Amygdala (tissue), 56 donors: ENCODE measurements around the gene EEF1A2.

ENCODE experiments used
- DNase-seq, 56 donors: peaks; one replicate each; lab custom pipeline; 2025; lab: John Stamatoyannopoulos, UW

Gene EEF1A2

DNA sequence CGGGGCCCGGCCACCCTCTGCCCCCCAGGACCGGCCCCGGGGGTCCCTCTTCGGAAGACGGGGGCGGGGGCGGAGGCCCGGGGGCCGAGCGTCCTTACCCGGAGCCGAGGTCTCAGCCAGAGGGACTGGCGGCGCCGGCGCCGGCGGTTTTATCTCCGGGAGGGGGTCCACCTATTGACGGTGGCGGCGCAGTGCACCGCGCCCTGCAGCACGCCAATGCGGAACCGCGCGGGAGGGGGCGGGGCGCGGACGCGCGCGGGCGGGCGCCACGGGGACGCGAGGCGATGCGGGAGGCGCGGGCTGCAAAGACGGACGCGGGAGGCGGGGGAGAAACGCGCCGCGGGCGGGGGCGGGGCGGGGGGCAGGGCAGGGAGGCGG, at the start of gene EEF1A2:
EEF1A2 (minus strand) TSS at position 124 of the 378 bp plus-strand sequence. CDS start 1,320 bp downstream, outside the sequence.
- peak in 27 of 56 donors; percentile 10 to 67 (median 43) for DNase-seq

- no peak for DNase-seq
Observed at GRCh38 chr20:63548542-63548941, 49.7 kb upstream of the EEF1A2 start.

GRCh38 chr20:63547725-63548480, 49.0 kb upstream of the EEF1A2 start, which contains the start of gene SRMS:
Gene SRMS, minus strand, starts transcription at chr20:63547749. Its CDS starts 286 bp downstream, at chr20:63547463.
- no peak for DNase-seq

- no peak for DNase-seq
Observed at GRCh38 chr20:63546956-63547724, 48.3 kb upstream of the EEF1A2 start.

- DNase-seq = no peak
Observed at GRCh38 chr20:63546256-63546955, 47.5 kb upstream of the EEF1A2 start.

DNA sequence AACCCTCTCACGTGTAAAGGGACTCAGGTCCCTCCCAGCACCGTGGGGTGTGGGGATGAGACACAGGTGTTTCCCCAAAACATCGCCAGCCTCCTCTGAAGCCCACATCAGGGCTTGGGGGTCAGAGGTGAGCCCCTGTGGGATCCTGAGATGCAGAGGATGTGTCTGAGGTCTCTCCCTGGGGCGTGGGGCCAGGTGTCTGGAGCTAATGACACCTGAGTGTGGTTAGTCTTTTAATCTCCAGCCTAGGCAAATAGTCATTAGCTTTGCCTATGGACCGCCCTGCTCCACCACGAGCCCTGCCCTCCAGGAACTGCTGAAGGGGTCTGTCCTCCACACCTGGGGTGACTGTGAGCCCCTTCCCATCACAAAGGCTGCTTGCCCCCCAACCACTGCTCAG, 46.9 kb upstream of the EEF1A2 start:
- DNase-seq = no peak

DNA sequence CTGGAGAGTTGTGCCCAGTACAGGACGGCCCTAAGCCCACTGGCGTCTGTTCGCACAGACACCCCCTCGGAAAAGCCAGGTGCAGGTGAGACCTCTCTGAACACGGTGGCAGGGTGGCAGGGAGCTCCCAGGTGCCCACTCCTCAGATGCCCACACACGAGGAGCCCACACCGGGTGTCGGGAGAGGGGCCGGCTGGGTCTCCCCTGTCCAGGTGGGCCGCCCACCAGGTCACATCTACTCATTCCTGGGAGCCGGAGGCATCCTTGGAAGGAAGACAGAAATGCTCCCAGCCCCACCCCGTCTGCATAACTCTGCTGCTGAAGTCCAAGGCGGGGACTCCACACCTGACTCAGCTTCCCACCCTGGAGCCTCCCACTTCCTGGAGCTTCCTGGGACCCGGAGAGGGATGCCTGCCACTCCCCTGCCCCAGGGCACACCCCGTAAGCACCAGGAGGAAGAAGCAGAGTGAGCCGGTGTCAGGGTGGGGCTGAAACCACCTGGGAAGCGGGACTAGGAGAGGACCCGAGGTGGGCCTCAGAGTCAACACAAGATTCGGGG, 46.2 kb upstream of the EEF1A2 start:
- no peak for DNase-seq

- DNase-seq = no peak
Observed at GRCh38 chr20:63544241-63544957, 45.5 kb upstream of the EEF1A2 start.

GRCh38 chr20:63543733-63544132, 44.9 kb upstream of the EEF1A2 start:
- no peak for DNase-seq

GRCh38 chr20:63543131-63543530, 44.2 kb upstream of the EEF1A2 start:
- no peak for DNase-seq

GRCh38 chr20:63542696-63543095, 43.8 kb upstream of the EEF1A2 start:
- DNase-seq = no peak

- DNase-seq = no peak
Observed at GRCh38 chr20:63542031-63542559, 43.2 kb upstream of the EEF1A2 start.

DNA sequence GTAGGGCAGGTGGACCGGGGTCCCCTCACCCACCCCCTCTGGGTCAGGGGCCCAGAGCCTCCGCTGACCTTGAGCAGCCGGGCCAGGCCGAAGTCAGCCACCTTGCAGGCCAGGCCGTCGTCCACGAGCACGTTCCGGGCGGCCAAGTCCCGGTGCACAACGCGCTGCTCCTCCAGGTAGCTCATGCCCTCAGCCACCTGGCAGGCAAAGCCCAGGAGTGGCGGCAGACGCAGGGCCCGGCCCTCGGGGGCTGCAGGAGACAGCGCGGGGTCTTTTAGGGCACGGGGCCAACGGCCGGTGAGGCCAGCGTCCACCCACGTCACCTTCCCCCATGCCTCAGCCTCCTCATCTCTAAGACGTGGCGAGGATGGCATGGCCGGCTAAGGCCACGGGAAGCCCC, 42.5 kb upstream of the EEF1A2 start:
- DNase-seq = no peak

DNA sequence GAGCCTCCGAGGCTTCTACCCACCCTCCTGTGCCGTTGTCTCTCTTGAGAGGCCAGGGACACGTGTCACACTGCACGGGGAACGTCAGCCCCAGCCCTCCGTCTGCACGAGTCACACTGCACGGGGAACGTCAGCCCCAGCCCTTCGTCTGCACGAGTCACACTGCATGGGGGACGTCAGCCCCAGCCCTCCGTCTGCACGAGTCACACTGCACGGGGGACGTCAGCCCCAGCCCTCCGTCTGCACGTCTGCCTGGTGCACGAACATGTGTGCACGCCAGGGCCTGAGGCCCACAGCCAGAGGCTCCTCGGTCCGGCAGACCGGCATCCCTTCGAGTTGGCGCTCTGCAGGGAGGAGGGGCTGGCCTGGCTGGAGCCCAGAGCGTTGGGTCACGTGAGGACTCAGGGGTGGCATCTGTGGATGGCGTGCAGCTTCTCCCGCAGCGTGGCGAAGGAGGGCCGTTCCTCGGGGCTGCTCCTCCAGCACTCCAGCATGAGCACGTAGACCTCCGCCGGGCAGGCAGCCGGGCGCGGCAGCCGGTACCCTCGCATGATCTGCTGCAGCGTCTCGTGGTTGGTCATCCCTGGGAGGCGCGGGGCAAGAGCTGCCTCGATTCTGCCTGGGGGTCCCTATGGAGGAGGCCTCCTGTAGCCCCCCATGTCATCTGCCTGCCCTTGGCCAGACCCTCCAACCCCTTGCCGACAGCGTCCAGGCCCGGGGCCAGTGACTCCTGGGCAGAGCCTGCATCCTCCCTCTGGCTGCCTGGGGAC, 41.7 kb upstream of the EEF1A2 start:
- DNase-seq = peak in 21 of 56 donors; percentile 11 to 59 (median 30)

- no peak for DNase-seq
Observed at GRCh38 chr20:63539441-63540370, 40.8 kb upstream of the EEF1A2 start.

DNA sequence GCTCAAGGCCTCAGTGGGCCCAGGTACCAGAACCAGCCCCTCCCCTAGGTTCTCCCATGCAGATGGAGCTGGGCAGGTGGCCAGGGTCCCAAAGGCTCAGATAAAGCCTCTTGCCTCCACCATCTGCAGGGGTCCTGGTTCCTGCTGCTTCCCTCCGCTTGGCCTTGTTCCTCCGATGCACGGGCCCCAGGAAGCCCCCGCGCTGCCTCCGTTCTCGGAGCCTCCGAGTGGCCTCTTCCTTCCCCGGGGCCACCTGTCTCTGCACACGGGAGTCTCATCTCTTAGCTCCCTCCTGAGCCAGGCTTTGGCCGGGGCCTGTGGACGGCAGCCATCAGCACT, 40.2 kb upstream of the EEF1A2 start:
- DNase-seq = no peak

DNA sequence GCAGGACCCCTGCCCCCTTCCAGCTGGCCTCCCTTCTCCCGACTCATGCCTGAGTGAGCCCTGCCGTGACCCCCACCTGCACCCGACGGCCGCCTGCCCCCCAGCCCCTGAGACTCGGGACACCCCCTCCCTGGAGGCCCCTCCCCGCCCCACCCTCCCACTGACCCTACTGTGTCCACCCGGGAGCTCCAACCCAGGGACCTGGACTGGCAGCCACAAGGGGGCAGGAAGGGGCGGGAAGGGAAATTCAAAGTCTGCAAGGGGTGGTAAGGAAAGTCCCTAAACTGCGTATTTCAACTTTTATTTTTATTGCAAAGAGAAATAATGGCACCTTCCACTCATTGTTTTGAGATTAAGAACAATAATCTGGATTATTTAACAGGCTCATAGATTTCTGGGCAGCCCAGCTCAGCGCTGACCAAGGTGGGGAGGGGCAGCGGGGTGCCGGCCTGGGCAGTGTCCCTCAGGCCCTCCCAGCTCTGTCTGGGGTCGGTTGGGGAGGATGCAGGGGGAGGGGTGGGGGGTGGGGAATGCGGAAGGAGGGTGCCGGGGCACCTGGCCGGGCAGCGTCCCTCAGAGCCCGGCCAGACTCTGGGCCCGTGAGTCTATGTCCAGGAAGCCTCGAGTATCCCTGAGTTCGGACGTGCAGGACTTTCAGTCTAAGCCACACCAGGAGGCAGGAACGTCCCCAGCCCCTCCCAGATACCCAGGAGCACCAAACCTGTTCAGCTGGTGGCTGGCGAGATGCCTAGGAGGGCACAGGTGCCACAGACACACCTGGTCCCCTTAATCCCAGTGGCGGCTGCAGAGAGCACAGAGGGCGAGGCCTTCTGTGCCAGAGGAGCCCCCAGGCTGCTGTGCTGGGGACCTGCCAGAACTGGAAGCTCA, 39.6 kb upstream of the EEF1A2 start:
- DNase-seq = peak in 1 of 56 donors; percentile 36
